Measurements from ENCODE around the gene TNPO3. TPM values are rescaled to one million over a fixed set of nuclear protein-coding genes. Genes with fewer than 3 reads are reported as not detected.

Gene TNPO3
- total and polyA plus RNA-seq, 12 donors, result 10.6 to 61.1 (median 41.8) TPM

DNA sequence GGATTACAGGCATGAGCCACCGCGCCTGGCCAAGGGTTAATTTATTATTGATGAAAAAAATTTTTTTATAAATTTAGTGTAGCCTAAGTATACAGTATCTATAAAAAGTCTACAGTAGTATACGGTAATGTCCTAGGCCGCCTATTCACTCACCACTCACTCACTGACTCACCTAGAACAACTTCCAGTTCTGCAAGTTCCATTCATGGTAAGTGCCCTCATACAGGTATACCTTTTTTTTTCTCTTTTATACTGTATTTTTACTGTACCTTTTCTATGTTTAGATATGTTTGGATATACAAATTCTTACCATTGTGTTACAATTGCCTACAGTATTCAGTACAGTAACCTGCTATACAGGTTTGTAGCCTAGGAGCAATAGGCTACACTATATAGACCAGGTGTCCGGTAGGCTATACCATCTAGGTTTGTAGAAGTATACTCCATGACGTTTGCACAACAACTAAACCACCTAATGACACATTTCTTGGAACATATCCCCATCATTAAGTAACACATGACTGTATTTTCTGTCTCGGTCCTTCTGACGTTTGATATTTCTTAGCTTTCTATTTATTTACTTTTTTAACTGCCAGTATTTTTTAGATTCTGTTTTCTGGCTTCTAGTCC, 93.8 kb downstream of the TNPO3 start:
- H3K9me3 ChIP-seq (replicated peaks in 1 of 3), result no peaks in the 10 kb centered on the region
- intact Hi-C loops (cut with DNase I), result no loop called here
- H3K4me1 ChIP-seq (replicated peaks in 1 of 2), result peaks cover 0 to 8% of the 10 kb centered on the region in 2 donors
- 83 to 88% (median 85%) methylated on average over 8 of the region's 8 CpGs for WGBS, 4 donors
- no peak overlapping the region for H3K27ac ChIP-seq
- peaks cover 0 to 47% of the 10 kb centered on the region in 2 donors for H3K36me3 ChIP-seq (replicated peaks in 1 of 2)
- no peaks in the 10 kb centered on the region for H3K27me3 ChIP-seq
- no peak for TF ChIP-seq POLR2A (IDR thresholded peaks at IDR 0.05)
- TF ChIP-seq, protein P1, sequence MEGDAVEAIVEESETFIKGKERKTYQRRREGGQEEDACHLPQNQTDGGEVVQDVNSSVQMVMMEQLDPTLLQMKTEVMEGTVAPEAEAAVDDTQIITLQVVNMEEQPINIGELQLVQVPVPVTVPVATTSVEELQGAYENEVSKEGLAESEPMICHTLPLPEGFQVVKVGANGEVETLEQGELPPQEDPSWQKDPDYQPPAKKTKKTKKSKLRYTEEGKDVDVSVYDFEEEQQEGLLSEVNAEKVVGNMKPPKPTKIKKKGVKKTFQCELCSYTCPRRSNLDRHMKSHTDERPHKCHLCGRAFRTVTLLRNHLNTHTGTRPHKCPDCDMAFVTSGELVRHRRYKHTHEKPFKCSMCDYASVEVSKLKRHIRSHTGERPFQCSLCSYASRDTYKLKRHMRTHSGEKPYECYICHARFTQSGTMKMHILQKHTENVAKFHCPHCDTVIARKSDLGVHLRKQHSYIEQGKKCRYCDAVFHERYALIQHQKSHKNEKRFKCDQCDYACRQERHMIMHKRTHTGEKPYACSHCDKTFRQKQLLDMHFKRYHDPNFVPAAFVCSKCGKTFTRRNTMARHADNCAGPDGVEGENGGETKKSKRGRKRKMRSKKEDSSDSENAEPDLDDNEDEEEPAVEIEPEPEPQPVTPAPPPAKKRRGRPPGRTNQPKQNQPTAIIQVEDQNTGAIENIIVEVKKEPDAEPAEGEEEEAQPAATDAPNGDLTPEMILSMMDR (IDR thresholded peaks at IDR 0.05), result no peak
- no peak overlapping the region for H3K4me3 ChIP-seq
- no peak for DNase-seq

DNA sequence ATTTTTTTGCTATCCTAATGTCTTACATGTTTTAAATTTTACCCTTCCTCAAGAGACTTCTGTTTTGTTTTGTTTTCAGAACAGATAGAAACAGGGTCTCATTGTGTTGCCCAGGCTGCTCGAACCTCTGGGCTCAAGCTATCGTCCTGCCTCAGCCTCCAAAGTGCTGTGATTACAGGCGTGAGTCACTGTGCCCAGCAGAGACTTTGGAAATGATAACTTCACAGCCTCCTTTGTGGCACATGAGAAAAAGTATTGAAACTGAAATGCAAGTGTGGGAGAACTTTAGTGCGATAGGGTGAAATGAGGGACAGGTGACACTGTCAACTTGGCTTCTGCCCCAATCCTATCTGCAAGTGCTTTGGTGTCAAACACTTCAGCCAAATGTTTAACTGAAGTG, 95.6 kb downstream of the TNPO3 start:
- intact Hi-C loops (cut with DNase I), result no loop called here
- Histone ChIP-seq H3K27me3 (no peaks in the 10 kb centered on the region), H3K27ac (no peak overlapping the region), H3K4me1 (replicated peaks in 1 of 2) (peaks cover 0 to 8% of the 10 kb centered on the region in 2 donors), H3K9me3 (replicated peaks in 1 of 3) (no peaks in the 10 kb centered on the region), H3K4me3 (no peak overlapping the region), H3K36me3 (replicated peaks in 1 of 2) (peaks cover 0 to 49% of the 10 kb centered on the region in 2 donors)
- 94 to 98% (median 95%) methylated on average over 4 of the region's 4 CpGs for WGBS, 4 donors
- TF ChIP-seq, protein P1 (IDR thresholded peaks at IDR 0.05), result no peak
- TF ChIP-seq POLR2A (IDR thresholded peaks at IDR 0.05), result no peak
- no peak for DNase-seq

- Histone ChIP-seq H3K27me3 (no peaks in the 10 kb centered on the region), H3K9me3 (replicated peaks in 1 of 3) (no peaks in the 10 kb centered on the region), H3K4me3 (no peak overlapping the region), H3K4me1 (replicated peaks in 1 of 2) (no peaks in the 10 kb centered on the region), H3K27ac (no peak overlapping the region), H3K36me3 (replicated peaks in 1 of 2) (peaks cover 0 to 57% of the 10 kb centered on the region in 2 donors)
- DNase-seq, result no peak
- intact Hi-C loops (cut with DNase I), result no loop called here
- TF ChIP-seq POLR2A (IDR thresholded peaks at IDR 0.05), result no peak
- TF ChIP-seq, protein P1 (IDR thresholded peaks at IDR 0.05), result no peak
Measured at GRCh38 chr7:128955981-128956380, 98.9 kb downstream of the TNPO3 start.

DNA sequence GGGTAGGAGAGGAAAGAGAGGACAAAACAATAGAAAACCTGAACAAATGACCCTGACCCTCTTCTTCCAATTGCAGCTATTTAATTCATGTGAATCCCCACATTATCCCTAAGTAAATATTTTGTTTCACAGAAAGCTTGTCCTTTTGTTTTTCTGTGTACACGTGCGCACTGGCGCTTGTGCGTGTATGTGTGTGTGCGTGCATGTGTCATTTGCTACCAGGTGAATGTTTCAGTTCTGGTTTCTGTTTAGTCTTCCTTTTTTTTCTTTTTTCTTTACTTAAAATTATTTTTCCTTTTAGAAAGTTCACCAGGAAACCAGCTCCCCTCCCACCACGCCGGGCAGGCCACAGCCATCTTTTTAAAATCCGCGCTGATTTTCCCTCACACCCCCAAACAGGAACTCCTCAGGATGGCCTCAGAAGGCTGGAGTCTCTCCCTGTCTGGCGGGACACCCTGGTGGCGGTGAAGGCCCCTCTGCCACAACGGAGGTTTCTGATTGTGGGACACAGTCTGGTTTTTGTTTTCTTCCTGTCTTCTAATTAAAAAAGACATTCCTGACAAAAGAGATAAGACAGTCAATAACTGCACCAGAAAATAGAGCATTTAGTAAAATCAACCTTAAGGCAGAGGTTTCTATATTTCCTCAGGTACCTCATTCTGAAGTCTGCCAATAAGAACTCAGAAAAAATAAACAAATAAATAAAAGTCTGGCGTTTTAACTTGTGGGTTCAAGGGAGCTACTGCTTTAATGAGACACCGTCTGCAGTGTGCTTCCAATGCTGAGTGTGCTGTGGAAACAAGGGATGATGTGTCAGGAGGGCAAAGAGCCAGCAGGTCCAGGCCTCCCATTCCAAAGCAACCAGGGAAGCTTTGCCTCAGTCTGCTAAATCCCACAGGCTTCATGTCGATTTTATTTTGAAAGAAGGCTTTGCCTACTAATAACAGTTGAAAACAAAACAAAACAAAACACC, 99.8 kb downstream of the TNPO3 start:
- no peaks in the 10 kb centered on the region for H3K4me1 ChIP-seq (replicated peaks in 1 of 2)
- no peaks in the 10 kb centered on the region for H3K9me3 ChIP-seq (replicated peaks in 1 of 3)
- H3K36me3 ChIP-seq (replicated peaks in 1 of 2), result peaks cover 0 to 57% of the 10 kb centered on the region in 2 donors
- no peaks in the 10 kb centered on the region for H3K27me3 ChIP-seq
- H3K4me3 ChIP-seq, result no peak overlapping the region
- intact Hi-C loops (cut with DNase I), result no loop called here
- 72 to 74% (median 73%) methylated on average over 15 of the region's 15 CpGs for WGBS, 4 donors
- DNase-seq, result peak in 4 of 7 donors; percentile 19 to 63 (median 32)
- no peak for TF ChIP-seq POLR2A (IDR thresholded peaks at IDR 0.05)
- TF ChIP-seq, protein P1 (IDR thresholded peaks at IDR 0.05), result no peak
- H3K27ac ChIP-seq, result no peak overlapping the region

Measured in adrenal gland (tissue), 12 donors.